Stimulated activated CD4-positive, alpha-beta T cell treated with anti-CD3 and anti-CD28 coated beads, Interleukin-4, amount 100 ng/mL, for 1 hour (primary cell): ENCODE data around the gene PNMT.

Experiments used
- DNase-seq: peaks from one replicate; pipeline ENCODE4 v3.0.0-alpha.2; 2020

PNMT gene

DNA sequence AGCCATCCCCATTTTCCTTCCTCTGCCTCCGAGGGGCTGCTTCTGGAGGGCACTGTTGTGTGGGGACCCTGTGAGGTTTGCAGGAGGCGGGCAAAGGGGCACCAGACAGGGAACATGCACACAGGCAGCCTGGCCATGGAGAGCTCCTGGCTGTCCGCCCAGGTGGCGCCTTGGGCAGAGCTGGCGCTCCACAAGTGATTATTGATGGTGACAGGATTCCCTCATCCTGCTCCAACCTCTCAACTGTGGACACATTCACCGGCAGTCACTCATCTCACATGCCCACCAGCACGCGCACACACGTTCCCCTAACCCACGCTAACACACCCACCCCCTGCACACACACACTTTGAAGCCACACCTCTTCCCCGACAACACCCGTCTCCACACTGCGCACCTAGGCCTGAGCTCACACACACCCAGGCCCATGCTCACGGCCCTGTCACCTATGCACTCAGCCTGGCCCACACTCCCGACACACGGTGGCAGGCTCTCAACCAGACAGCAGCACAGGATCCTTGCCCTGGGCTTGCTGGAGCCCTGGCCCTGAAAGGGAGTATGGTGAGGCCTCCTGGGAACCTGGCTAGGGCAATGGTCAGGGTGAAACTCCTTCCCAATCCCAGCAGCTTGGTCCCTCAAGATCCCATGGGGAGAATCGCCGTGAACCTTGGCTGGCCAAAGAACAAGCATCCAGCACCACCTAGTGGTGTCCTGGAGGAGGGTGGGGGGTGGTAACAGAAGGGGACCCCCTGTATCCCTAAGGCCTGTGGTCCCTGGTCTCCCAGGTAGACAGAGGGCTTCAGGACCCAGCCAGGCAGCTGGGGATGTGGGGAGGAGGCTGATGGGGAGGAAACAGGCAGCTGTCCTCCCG is 3.6 kb downstream of the PNMT start:
- no peak for DNase-seq

- no peak for DNase-seq
Measured at GRCh38 chr17:39672522-39673334, 4.5 kb downstream of the PNMT start.

DNA sequence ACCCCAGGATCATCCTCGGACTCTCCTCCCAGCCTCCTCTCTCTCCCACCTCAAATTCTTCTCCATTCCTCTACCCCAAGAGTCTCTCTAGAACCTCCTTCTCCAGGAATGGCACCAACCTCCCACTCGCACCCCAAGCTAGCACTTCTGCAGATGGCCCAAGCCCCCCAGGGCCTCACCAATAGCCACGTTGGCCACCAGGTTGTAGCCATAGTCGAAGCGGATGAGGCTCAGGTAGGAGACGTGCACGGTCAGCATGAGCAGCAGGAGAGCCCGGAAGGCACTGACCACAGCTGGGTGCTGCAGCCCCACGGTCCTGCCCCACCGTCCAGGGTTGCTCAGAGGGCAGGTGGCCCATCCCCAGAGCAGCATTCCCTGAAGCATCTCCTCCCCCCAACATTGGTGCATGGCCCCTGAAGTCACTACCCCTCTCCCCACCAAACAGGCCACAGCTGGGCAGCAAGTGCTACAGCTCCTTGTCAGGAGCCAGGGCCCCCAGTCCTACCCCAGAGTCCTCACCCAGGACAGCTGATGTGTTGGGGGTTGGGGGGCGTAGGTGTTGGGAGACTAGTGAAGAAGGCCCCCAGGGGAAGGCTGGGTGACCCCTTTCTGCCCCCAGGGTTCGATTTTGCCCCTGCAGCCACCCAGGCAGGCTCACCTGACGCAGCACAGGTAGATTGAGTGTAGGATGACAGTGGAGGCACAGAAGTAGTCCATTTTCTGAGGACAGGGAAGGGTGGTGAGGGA is 5.3 kb downstream of the PNMT start:
- DNase-seq: no peak

DNA sequence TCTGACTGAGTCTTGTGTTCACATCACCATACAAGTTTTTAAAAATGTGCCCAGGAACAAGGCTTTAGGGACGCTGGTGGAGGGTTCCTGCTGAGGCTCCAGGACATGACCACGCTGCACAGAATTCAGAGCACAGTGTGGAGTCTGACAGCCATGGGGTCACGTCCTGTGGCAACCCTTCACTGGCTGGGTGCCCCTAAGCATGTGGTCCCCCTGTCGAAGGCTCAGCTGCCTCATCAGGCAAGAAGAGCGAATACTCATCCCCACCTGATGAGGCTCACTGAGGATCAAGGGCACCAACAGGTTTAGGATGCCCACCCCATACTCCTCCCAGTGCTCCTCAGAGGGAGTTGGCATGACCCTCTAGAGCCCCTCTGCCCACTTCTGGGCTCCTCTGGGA is 5.9 kb downstream of the PNMT start:
- DNase-seq: no peak

DNA sequence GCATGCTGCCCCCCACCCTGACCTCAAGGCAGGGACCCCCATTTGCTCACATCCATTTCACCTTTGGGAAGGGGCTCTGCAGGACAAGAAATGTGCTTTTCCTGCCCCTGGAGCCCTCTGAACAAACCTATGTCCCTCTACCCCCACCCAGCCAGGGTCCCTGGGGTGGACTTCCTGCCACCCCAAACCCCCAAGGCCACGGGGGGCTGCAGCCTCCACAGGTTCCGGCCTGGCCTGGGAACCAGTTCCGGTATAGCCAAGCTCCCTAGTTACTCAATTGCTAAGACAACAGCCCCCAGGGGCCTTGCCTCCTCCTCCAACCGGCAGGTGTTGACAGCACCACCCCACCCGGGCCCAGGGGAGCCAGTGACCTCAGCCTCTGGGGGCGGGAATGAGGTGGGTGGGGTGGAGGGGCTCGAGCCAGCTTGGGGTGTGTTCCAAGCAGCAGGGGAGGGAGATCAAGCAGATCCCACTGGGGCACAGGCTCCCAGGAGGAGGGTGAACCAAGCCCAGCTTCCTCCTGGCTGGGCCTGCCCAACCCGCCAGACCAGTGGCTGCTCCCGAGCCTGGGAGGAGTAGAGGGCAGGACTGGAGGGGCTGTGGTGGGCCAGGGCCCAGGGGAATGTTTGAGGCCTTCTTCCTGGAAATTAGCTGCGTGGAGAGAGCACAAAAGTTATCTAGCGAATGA is 6.6 kb downstream of the PNMT start:
- no peak for DNase-seq

DNA sequence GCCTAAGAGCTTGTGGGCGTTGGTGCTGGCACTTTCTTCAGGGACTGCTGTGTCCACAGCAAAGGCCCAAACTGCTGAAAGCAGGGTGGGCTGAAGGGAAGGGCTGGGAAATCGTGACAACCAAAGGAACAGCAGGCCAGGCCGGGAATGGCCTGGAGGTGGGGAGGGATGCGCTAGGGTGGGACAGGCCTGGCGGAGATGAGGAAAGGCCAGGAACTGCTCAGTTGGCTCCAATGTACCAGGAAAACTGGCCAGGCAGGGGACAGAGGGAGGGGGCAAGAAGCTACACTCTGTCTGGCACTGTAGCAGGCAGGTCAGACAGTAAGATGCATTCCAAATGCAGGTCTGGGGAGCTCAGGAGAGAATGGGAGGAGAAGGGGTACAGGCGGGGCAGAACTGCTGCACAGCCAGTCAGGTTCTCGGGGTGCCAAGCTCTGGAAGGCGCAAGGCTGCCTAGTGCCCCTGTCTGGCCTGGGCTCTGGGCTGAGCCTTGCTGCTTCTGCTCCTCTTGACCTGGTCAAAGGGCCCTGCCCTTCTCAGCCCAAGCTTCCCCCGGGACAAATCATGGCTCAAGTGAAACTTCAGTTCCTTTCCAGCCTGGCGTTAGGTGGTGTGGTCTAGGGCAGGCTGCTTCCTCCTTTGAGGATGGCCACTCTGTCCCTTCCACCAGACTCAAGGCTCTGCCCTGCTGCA is 7.3 kb downstream of the PNMT start:
- no peak for DNase-seq

GRCh38 chr17:39676198-39676819 is 8.1 kb downstream of the PNMT start:
- no peak for DNase-seq

- DNase-seq: no peak
Measured at GRCh38 chr17:39677072-39677471, 8.8 kb downstream of the PNMT start.

- DNase-seq: no peak
Measured at GRCh38 chr17:39677542-39678339, 9.5 kb downstream of the PNMT start.

DNA sequence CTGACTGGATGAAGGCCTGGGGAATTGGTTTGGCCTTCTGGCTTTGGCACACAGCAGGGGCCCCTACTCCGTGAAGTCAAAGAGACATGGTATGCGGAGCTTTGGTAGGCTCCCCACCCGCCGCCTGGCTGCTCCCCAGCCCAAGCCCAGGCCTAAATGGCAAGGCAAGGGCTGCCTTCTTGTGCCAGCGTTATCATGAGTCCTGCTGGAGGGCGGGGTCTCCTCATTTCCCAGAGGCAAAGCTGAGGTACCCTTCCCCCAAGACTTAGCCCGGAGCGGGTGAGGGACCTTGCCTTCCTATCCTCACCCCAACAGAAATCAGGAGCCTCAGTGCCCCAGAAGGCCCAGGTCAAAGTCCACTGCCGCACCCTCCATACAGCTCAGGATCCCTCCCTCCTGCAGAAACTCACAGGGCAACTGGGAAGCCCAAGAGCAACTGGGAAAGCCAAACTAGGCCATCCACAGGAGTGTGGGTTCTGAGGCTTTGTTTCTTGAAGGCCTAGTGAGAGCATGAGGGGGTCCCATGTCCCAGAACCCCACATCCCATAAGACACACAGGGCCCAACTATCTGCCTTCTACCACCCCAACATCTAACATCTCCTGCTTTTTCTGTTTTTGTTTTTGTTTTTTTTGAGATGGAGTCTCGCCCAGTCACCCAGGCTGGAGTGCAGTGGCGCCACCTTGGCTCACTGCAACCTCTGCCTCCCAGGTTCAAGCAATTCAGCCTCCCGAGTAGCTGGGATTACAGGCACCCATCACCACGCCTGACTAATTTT is 10.3 kb downstream of the PNMT start:
- DNase-seq: no peak

GRCh38 chr17:39679521-39680192 is 11.4 kb downstream of the PNMT start:
- DNase-seq: no peak

DNA sequence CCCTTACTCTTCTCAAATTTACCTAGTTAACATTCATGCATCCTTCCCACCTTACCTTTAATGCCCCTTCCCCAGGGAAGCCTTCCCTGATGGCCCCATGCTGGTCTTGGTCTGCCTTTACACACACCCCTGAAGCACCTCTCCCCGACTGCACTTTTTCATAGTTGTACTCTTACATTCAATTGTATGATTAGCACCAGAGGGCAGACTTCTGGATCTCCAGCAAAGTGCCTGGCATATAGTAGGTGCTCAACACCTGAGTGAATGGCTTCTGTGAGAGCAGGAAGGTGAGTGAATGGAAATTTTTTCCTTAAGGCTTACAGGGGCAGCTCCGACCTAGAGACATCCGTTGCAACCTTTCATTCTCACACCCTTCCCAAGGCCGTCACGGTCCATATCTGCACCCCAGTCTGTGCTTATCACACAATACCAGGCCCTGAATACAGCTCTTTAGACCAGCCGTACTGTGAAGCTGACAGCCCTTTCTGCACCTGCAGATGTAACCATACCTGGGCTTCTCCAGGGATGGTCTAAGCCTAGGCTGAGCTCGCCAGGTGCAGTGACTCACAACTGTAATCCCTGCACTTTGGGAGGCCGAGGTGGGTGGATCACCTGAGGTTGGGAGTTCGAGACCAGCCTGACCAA is 15.2 kb downstream of the PNMT start:
- no peak for DNase-seq

- no peak for DNase-seq
Measured at GRCh38 chr17:39684369-39685192, 16.3 kb downstream of the PNMT start.

DNA sequence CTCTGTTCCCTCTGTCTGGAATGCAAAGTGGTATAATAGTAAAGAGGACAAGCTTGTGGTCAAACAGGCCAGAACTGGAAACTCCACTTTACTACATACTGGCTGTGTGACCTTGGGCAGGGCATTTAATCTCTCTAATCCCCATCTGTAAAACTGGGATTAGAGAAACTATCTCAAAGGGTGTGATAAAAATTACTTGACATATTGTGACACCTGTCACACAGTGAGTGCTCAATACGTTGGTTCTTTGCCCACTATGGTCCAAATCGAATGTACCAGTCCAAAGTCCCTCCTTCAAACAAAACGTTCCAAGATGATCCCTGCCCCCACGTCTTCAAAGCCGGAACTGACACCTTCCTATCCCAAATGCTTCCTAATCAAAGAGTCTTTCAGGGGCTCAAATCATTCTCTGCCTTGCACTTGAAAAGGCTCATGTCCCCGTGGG is 18.9 kb downstream of the PNMT start:
- no peak for DNase-seq

- DNase-seq: peak; percentile 83
Measured at GRCh38 chr17:39687546-39688474, 19.6 kb downstream of the PNMT start, which contains the start of gene PGAP3. Gene PGAP3 (minus strand): TSS chr17:39688057. CDS start chr17:39688014, 43 bp downstream.

DNA sequence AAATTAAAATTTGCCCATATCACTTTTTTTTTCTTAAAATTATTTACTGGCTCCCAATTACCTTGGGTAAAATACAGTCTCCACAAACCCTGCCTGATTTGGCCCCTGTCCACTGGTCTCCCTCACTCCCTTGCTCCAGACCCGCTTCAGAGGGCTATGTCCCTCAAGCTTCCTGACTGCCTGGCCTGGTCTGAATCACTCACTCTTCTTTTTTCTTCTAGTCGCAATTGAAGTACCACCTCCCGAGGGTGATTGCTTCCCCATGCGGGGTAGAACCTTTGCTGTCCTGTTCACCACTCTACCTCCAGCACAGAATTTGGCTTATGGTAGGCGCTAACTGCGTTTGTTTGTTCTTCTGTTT is 20.2 kb downstream of the PNMT start:
- DNase-seq: no peak

DNA sequence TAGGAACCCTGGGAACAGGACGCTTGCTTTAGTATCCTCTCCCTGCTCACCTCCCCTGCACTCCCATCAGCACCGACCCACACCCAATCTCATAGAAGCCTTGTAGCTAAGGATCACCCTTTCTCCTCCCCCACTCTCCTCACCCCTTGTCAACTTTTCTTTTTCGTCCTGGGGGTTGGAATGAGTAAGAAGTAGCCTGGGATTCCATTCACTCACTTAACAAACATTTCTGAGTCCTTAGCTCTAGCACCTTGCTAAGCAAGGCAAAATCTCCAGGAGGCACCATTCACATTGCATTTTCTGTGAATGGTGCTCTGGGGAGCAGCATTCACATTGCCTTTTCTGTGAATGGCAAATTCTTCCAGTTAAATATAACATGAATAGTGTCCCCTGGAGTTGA is 20.7 kb downstream of the PNMT start:
- DNase-seq: no peak
